ENCODE data around the gene SLC30A2. TPM values are rescaled to one million over a fixed set of nuclear protein-coding genes. Genes with fewer than 3 reads are reported as not detected.

Gene SLC30A2
- total and polyA plus RNA-seq, 10 of the 15 experiments (the other 5 are each of a cell fraction or from before 2014, with no cell fraction given), result 0.13 TPM; not detected in 9

- BruUV-seq (replicated peaks), result no TSS peak
- ChIA-PET RAD21 (ENCODE audit: unreplicated experiment) (no interaction called here), POLR2A (no interaction called here), CTCF (interaction anchor here (0.6 to 4.1 kb wide), 4 partner anchors 7 to 95 kb away, joined by 3 to 19 read pairs (median 5); partner anchors contain the start of gene PAFAH2), SMC1A (ENCODE audit: uncharacterized antibody, unreplicated experiment) (interaction anchor here (1.2 to 2.1 kb wide), 4 partner anchors 7 to 95 kb away, joined by 3 to 9 read pairs (median 5); partner anchors contain the start of gene PAFAH2)
- TF ChIP-seq MYB (IDR thresholded peaks at IDR 0.05; ENCODE audit: borderline replicate concordance, low read depth, low read length), result no peak
- TF ChIP-seq CEBPB (IDR thresholded peaks at IDR 0.05; ENCODE audit: borderline replicate concordance in 1 of 2, low read depth in 2 of 2, low read length in 2 of 2), result no peak
- no peak for TF ChIP-seq YBX1 (IDR thresholded peaks at IDR 0.05)
- TF ChIP-seq ZNF274 (IDR thresholded peaks at IDR 0.05; ENCODE audit: insufficient read depth, insufficient read length), result no peak
- TF ChIP-seq SIN3A (IDR thresholded peaks at IDR 0.05; ENCODE audit: low read depth, low read length), result no peak
- TF ChIP-seq RELA (IDR thresholded peaks at IDR 0.05; ENCODE audit: borderline replicate concordance, partially characterized antibody), result no peak
- no peak for TF ChIP-seq EED (IDR thresholded peaks at IDR 0.05; ENCODE audit: low read depth)
- no peak for TF ChIP-seq KAT2A (conservative IDR thresholded peaks at IDR 0.05; ENCODE audit: control insufficient read depth, low read depth, low read length)
- no peak for TF ChIP-seq KDM1A (IDR thresholded peaks at IDR 0.05; ENCODE audit: borderline replicate concordance)
- TF ChIP-seq TCF12 (IDR thresholded peaks at IDR 0.05; ENCODE audit: low read depth, low read length), result no peak
- TF ChIP-seq ZNF217 (IDR thresholded peaks at IDR 0.05), result no peak
- no peak for TF ChIP-seq CHD1 (IDR thresholded peaks at IDR 0.05; ENCODE audit: low read depth, low read length)
- no peak for TF ChIP-seq EP300 (IDR thresholded peaks at IDR 0.05; ENCODE audit: borderline replicate concordance in 1 of 2, control insufficient read depth in 1 of 2, low read depth in 2 of 2, low read length in 2 of 2)
- TF ChIP-seq FOS (IDR thresholded peaks at IDR 0.05; ENCODE audit: borderline replicate concordance, extremely low read depth, insufficient read length), result no peak
- no peak for TF ChIP-seq LARP7 (IDR thresholded peaks at IDR 0.05)
- TF ChIP-seq NFYB (IDR thresholded peaks at IDR 0.05; ENCODE audit: insufficient read depth, low read depth, low read length), result no peak
- no peak for TF ChIP-seq ZBTB40 (IDR thresholded peaks at IDR 0.05; ENCODE audit: borderline replicate concordance)
- no peak for TF ChIP-seq RAD21 (IDR thresholded peaks at IDR 0.05; ENCODE audit: insufficient read depth, low read depth, low read length)
- TF ChIP-seq NFXL1 (IDR thresholded peaks at IDR 0.05; ENCODE audit: borderline replicate concordance), result no peak
- TF ChIP-seq RB1 (IDR thresholded peaks at IDR 0.05; ENCODE audit: borderline replicate concordance), result no peak
- FAIRE-seq (no peak), ATAC-seq (no peak), DNase-seq (ENCODE audit: low read depth, low spot score) (no peak)
- peaks cover 0 to 6% of the 10 kb centered on the region in 2 experiments; a peak in 2 of 4 replicates for H3K36me3 ChIP-seq (ENCODE audit: control insufficient read depth in 2 of 2, insufficient read depth in 2 of 2, low read length in 1 of 2)
- no peak overlapping the region for H3K27ac ChIP-seq (ENCODE audit: control insufficient read depth, insufficient read depth)
- H3K4me1 ChIP-seq (ENCODE audit: control insufficient read depth, insufficient read depth, low read length), result no peaks in the 10 kb centered on the region
- no peaks in the 10 kb centered on the region for H4K20me1 ChIP-seq (ENCODE audit: control insufficient read depth, insufficient read depth)
- H3K4me3 ChIP-seq, result no peak overlapping the region
- in situ Hi-C loops (cut with MboI) (no loop called here), intact Hi-C loops (cut with micrococcal nuclease; ENCODE audit: unreplicated experiment) (no loop called here)
- 0 out of 2 replicates have a peak overlapping the region, but pooled peaks have one; percentile 10 for H3K4me2 ChIP-seq (ENCODE audit: control insufficient read depth, insufficient read depth)
- no peak overlapping the region for H2AFZ ChIP-seq (ENCODE audit: control insufficient read depth, low read depth, low read length)
- WGBS (ENCODE audit: insufficient coverage, insufficient replicate concordance, low lambda C conversion rate, missing lambda C conversion rate), result 88% methylated on average over 6 of the region's 6 CpGs
- no peaks in the 10 kb centered on the region for H3K79me2 ChIP-seq (ENCODE audit: control insufficient read depth, insufficient read depth, low read length)
- no peaks in the 10 kb centered on the region for H3K9me3 ChIP-seq (replicated peaks; ENCODE audit: control insufficient read depth, insufficient read depth, low read length)
- H3K27me3 ChIP-seq (replicated peaks in 1 of 2; ENCODE audit: control insufficient read depth in 2 of 2, insufficient read depth in 2 of 2, low read length in 1 of 2), result no peaks in the 10 kb centered on the region
- H3K9ac ChIP-seq (ENCODE audit: control insufficient read depth, insufficient read depth, low read length), result no peak overlapping the region
Measured at GRCh38 chr1:25990251-25990650, 55.7 kb downstream of the SLC30A2 start.
